ENCODE measurements around the gene ZNF106.

DNA sequence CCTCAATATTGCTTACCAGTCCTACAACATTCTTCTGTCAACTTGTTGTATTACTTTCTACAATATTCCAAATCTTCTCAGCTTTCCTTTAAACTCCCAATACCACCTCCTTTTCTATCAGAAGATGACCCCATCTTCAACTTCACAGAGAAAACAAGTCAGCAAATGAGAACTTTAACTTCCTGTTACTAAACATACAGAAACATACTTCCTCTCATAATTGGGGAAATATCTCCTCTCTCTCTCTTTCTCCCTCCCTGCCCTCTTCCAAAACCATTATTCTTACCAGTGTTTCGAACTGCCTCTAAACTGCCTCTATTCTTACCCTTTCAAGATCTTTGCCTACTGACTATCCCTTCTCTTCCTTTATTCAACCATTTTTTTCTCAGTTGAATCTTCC is 2.7 kb upstream of the ZNF106 start:
- TF ChIP-seq POLR2A (IDR thresholded peaks at IDR 0.05; ENCODE audit: low read depth): no peak
- TF ChIP-seq, protein P1, sequence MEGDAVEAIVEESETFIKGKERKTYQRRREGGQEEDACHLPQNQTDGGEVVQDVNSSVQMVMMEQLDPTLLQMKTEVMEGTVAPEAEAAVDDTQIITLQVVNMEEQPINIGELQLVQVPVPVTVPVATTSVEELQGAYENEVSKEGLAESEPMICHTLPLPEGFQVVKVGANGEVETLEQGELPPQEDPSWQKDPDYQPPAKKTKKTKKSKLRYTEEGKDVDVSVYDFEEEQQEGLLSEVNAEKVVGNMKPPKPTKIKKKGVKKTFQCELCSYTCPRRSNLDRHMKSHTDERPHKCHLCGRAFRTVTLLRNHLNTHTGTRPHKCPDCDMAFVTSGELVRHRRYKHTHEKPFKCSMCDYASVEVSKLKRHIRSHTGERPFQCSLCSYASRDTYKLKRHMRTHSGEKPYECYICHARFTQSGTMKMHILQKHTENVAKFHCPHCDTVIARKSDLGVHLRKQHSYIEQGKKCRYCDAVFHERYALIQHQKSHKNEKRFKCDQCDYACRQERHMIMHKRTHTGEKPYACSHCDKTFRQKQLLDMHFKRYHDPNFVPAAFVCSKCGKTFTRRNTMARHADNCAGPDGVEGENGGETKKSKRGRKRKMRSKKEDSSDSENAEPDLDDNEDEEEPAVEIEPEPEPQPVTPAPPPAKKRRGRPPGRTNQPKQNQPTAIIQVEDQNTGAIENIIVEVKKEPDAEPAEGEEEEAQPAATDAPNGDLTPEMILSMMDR (IDR thresholded peaks at IDR 0.05): no peak
- no peak for TF ChIP-seq POLR2AphosphoS5 (IDR thresholded peaks at IDR 0.05)

Data from esophagus muscularis mucosa (tissue), 3 donors.